Middle frontal gyrus (tissue), 1 donor: Measurements from ENCODE around the gene MUC20.
"Not testable (repeated sequence)": the region's sequence is repeated elsewhere in the genome, so short reads cannot be mapped to it uniquely, and the experiment has no call there.

Experiments
- DNase-seq: peaks from one replicate; pipeline ENCODE4 v3.0.0-alpha.2; 2015; ENCODE audit warnings: low spot score; ENCODE audit errors: extremely low spot score

MUC20 gene

GRCh38 chr3:195710126-195710905, 10.5 kb upstream of the MUC20 start:
- not testable (repeated sequence) for DNase-seq

- not testable (repeated sequence) for DNase-seq
Observed at GRCh38 chr3:195711091-195711812, 9.5 kb upstream of the MUC20 start.

GRCh38 chr3:195711813-195712534, 8.8 kb upstream of the MUC20 start:
- no peak for DNase-seq

GRCh38 chr3:195712535-195712910, 8.3 kb upstream of the MUC20 start:
- DNase-seq, result not testable (repeated sequence)

GRCh38 chr3:195713150-195713549, 7.6 kb upstream of the MUC20 start:
- not testable (repeated sequence) for DNase-seq

GRCh38 chr3:195714380-195715011, 6.3 kb upstream of the MUC20 start:
- no peak for DNase-seq

GRCh38 chr3:195715134-195715533, 5.6 kb upstream of the MUC20 start:
- no peak for DNase-seq

- DNase-seq, result no peak
Observed at GRCh38 chr3:195715583-195716266, 5.1 kb upstream of the MUC20 start.

- DNase-seq, result no peak
Observed at GRCh38 chr3:195717416-195717815, 3.4 kb upstream of the MUC20 start.

- no peak for DNase-seq
Observed at GRCh38 chr3:195717852-195718476, 2.8 kb upstream of the MUC20 start.

GRCh38 chr3:195718477-195718984, 2.2 kb upstream of the MUC20 start:
- no peak for DNase-seq

GRCh38 chr3:195719514-195720254, 1.1 kb upstream of the MUC20 start:
- DNase-seq, result not testable (repeated sequence)

- DNase-seq, result not testable (repeated sequence)
Observed at GRCh38 chr3:195722139-195722995, 1.6 kb downstream of the MUC20 start.

- DNase-seq, result not testable (repeated sequence)
Observed at GRCh38 chr3:195722996-195723345, 2.2 kb downstream of the MUC20 start.

GRCh38 chr3:195724363-195724762, 3.6 kb downstream of the MUC20 start:
- DNase-seq, result not testable (repeated sequence)

- not testable (repeated sequence) for DNase-seq
Observed at GRCh38 chr3:195725916-195726740, 5.3 kb downstream of the MUC20 start.

- DNase-seq, result no peak
Observed at GRCh38 chr3:195727606-195728195, 6.9 kb downstream of the MUC20 start.
